PC-9 (cell line): Measurements from ENCODE around the gene VDAC2. TPM values are rescaled to one million over a fixed set of nuclear protein-coding genes. Genes with fewer than 3 reads are reported as not detected.
"Not testable (repeated sequence)": the region's sequence is repeated elsewhere in the genome, so short reads cannot be mapped to it uniquely, and the experiment has no call there.

Experiments
- BruUV-seq: library from RNA; stranded (reverse); fragments of 400-500 nt; replicated peaks from 2 replicates; lab custom pipeline; 2021; lab: Mats Ljungman, UMichigan
- CTCF ChIA-PET: fragments of 300-600 bp; sonication (Branson Sonifier 250); formaldehyde crosslinking; loops from one replicate; lab custom pipeline; 2022; ENCODE audit warnings: antibody characterized with exemption; lab: Charles Lee
- POLR2A ChIA-PET: fragments of 300-600 bp; sonication (Branson Sonifier 250); formaldehyde crosslinking; loops from one replicate; lab custom pipeline; 2022; ENCODE audit warnings: antibody characterized with exemption; ENCODE audit not compliant: unreplicated experiment; lab: Charles Lee
- DNase-seq, 2 experiments: peaks; one replicate each; pipeline versions ENCODE4 v3.0.0 to v3.0.0-alpha.2; 2015 to 2022; ENCODE audit warnings: mixed read lengths in 1 of 2
- H2AFZ ChIP-seq: fragments of 200-600 bp; sonication (generic); 2 replicates; pipeline ENCODE4 v1.8.1; 2017; ENCODE audit warnings: antibody characterized with exemption
- H3F3A ChIP-seq: fragments of 200-600 bp; sonication (generic); 2 replicates; pipeline ENCODE4 v1.8.1; 2017; ENCODE audit warnings: antibody characterized with exemption, mild to moderate bottlenecking, low read depth; ENCODE audit not compliant: insufficient read depth
- H3K27ac ChIP-seq: fragments of 200-600 bp; sonication (generic); 2 replicates; pipeline ENCODE4 v1.6.1; 2016; ENCODE audit warnings: mixed run types
- H3K27me3 ChIP-seq: fragments of 200-600 bp; sonication (generic); 2 replicates; pipeline ENCODE4 v1.6.1; 2016; ENCODE audit warnings: low read depth, mixed run types; ENCODE audit not compliant: insufficient read depth
- H3K36me3 ChIP-seq: fragments of 200-600 bp; sonication (generic); 2 replicates; pipeline ENCODE4 v1.6.1; 2016; ENCODE audit warnings: low read depth, mixed run types
- H3K4me1 ChIP-seq: fragments of 200-600 bp; sonication (generic); replicated peaks from 2 replicates; pipeline ENCODE4 v1.6.1; 2016; ENCODE audit warnings: mixed run types; ENCODE audit not compliant: insufficient read depth
- H3K4me2 ChIP-seq: fragments of 200-600 bp; sonication (generic); 2 replicates; pipeline ENCODE4 v1.6.1; 2017; ENCODE audit warnings: mixed run types
- H3K4me3 ChIP-seq: fragments of 200-600 bp; sonication (generic); 2 replicates; pipeline ENCODE4 v1.6.1; 2016; ENCODE audit warnings: mixed run types
- H3K79me2 ChIP-seq: fragments of 200-600 bp; sonication (generic); 2 replicates; pipeline ENCODE4 v1.6.1; 2017; ENCODE audit warnings: low read depth, mixed run types
- H3K9me2 ChIP-seq: fragments of 200-600 bp; sonication (generic); 2 replicates; pipeline ENCODE4 v1.8.1; 2017; ENCODE audit warnings: mild to moderate bottlenecking; ENCODE audit not compliant: insufficient read depth
- H3K9me3 ChIP-seq: fragments of 200-600 bp; sonication (generic); 2 replicates; pipeline ENCODE4 v1.8.1; 2016; ENCODE audit warnings: low read depth; ENCODE audit not compliant: insufficient read depth
- H4K20me1 ChIP-seq: fragments of 200-600 bp; sonication (generic); 2 replicates; pipeline ENCODE4 v1.8.1; 2017; ENCODE audit not compliant: insufficient read depth
- EZH2 ChIP-seq: fragments of 200-600 bp; sonication (generic); IDR thresholded peaks from 2 replicates; pipeline ENCODE4 v1.8.0; 2017; ENCODE audit warnings: antibody characterized with exemption, low read depth
- intact Hi-C: fragments of 100-400 bp; cut with micrococcal nuclease; formaldehyde crosslinking; loops from one replicate; pipeline ENCODE4 v1.10.0; 2022; ENCODE audit not compliant: unreplicated experiment
- total RNA-seq: library from RNA; stranded (reverse); gene quantifications from 2 replicates; pipeline ENCODE4 v1.2.3, GENCODE V29; 2021
- TF ChIP-seq, protein P1 (sequence below): fragments of 200-600 bp; sonication (generic); conservative IDR thresholded peaks from 2 replicates; pipeline ENCODE4 v1.6.1; 2017; ENCODE audit warnings: mixed run types, antibody characterized with exemption, mild to moderate bottlenecking, moderate library complexity

The VDAC2 gene
- total RNA-seq, 1 experiment from 2014 or later: 243 TPM

- Histone ChIP-seq H3K9me2 (no peaks in the 10 kb centered on the region), H3K4me2 (no peak overlapping the region), H2AFZ (no peak overlapping the region), H3F3A (no peaks in the 10 kb centered on the region; the same call in 1 of the 2 replicates), H3K79me2 (no peaks in the 10 kb centered on the region), H3K27me3 (no peaks in the 10 kb centered on the region), H3K27ac (no peak overlapping the region), H3K36me3 (no peaks in the 10 kb centered on the region), H3K4me3 (no peak overlapping the region), H3K9me3 (no peaks in the 10 kb centered on the region), H4K20me1 (no peaks in the 10 kb centered on the region), H3K4me1 (peaks cover 27% of the 10 kb centered on the region)
- no TSS peak for BruUV-seq
- TF ChIP-seq EZH2: no peak
- TF ChIP-seq, protein P1, sequence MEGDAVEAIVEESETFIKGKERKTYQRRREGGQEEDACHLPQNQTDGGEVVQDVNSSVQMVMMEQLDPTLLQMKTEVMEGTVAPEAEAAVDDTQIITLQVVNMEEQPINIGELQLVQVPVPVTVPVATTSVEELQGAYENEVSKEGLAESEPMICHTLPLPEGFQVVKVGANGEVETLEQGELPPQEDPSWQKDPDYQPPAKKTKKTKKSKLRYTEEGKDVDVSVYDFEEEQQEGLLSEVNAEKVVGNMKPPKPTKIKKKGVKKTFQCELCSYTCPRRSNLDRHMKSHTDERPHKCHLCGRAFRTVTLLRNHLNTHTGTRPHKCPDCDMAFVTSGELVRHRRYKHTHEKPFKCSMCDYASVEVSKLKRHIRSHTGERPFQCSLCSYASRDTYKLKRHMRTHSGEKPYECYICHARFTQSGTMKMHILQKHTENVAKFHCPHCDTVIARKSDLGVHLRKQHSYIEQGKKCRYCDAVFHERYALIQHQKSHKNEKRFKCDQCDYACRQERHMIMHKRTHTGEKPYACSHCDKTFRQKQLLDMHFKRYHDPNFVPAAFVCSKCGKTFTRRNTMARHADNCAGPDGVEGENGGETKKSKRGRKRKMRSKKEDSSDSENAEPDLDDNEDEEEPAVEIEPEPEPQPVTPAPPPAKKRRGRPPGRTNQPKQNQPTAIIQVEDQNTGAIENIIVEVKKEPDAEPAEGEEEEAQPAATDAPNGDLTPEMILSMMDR: no peak
- DNase-seq: no peak
- ChIA-PET CTCF (no interaction called here), POLR2A (no interaction called here)
- intact Hi-C loops: no loop called here
Measured at GRCh38 chr10:75201793-75202307, 8.7 kb upstream of the VDAC2 start.

- no peaks in the 10 kb centered on the region for H4K20me1 ChIP-seq
- ChIA-PET CTCF (interaction anchor here (0.5 kb wide), 1 partner anchor 35 kb away, joined by 9 read pairs; no protein-coding TSS in a partner anchor), POLR2A (interaction anchor here (0.5 to 0.6 kb wide), 2 partner anchors 8 to 9 kb away, joined by 3 to 9 read pairs; partner anchors contain the start of gene VDAC2)
- intact Hi-C loops: no loop called here
- no TSS peak for BruUV-seq
- H3K4me3 ChIP-seq: no peak overlapping the region
- TF ChIP-seq, protein P1: no peak
- TF ChIP-seq EZH2: no peak
- H3K9me2 ChIP-seq: no peaks in the 10 kb centered on the region
- H3K9me3 ChIP-seq: no peaks in the 10 kb centered on the region
- H3K27ac ChIP-seq: peak overlapping the region; percentile 26; the same call in 1 of the 2 replicates
- no peaks in the 10 kb centered on the region for H3K27me3 ChIP-seq
- H2AFZ ChIP-seq: no peak overlapping the region
- H3K4me2 ChIP-seq: peak overlapping the region; percentile 33; the same call in 1 of the 2 replicates
- H3K36me3 ChIP-seq: no peaks in the 10 kb centered on the region
- no peaks in the 10 kb centered on the region; the same call in 1 of the 2 replicates for H3F3A ChIP-seq
- peaks cover 27% of the 10 kb centered on the region for H3K4me1 ChIP-seq
- H3K79me2 ChIP-seq: no peaks in the 10 kb centered on the region
- no peak for DNase-seq
Measured at GRCh38 chr10:75202321-75203045, 8.1 kb upstream of the VDAC2 start.

- H3K4me3 ChIP-seq, DNase-seq, H3K9me3 ChIP-seq, H3K36me3 ChIP-seq, H3K27me3 ChIP-seq, H4K20me1 ChIP-seq, H3F3A ChIP-seq, H3K79me2 ChIP-seq, H3K9me2 ChIP-seq, H2AFZ ChIP-seq, intact Hi-C loops: not testable (repeated sequence)
- TSS peak; percentile 42 for BruUV-seq
- H3K27ac ChIP-seq: peak overlapping the region; percentile 26; the same call in 1 of the 2 replicates
- ChIA-PET POLR2A (interaction anchor here (0.6 to 0.7 kb wide), 3 partner anchors 7 to 662 kb away, joined by 3 to 16 read pairs (median 3); partner anchors contain the start of gene VDAC2), CTCF (interaction anchor here (0.5 kb wide), 1 partner anchor 34 kb away, joined by 9 read pairs; no protein-coding TSS in a partner anchor)
- H3K4me2 ChIP-seq: peak overlapping the region; percentile 33; the same call in 1 of the 2 replicates
- peaks cover 27% of the 10 kb centered on the region for H3K4me1 ChIP-seq
Measured at GRCh38 chr10:75203046-75203620, 7.5 kb upstream of the VDAC2 start.
